GM11168 (cell line): ENCODE results near the gene SUPT5H.
"Not testable (repeated sequence)": the region's sequence is repeated elsewhere in the genome, so short reads cannot be mapped to it uniquely, and the experiment has no call there.

Experiments used
- in situ Hi-C: fragments of 300-500 bp; cut with MboI; formaldehyde crosslinking; loops from one replicate; pipeline ENCODE4 v1.12.0; 2022; ENCODE audit warnings: low sequenced_read_pairs; ENCODE audit not compliant: unreplicated experiment

SUPT5H gene

DNA sequence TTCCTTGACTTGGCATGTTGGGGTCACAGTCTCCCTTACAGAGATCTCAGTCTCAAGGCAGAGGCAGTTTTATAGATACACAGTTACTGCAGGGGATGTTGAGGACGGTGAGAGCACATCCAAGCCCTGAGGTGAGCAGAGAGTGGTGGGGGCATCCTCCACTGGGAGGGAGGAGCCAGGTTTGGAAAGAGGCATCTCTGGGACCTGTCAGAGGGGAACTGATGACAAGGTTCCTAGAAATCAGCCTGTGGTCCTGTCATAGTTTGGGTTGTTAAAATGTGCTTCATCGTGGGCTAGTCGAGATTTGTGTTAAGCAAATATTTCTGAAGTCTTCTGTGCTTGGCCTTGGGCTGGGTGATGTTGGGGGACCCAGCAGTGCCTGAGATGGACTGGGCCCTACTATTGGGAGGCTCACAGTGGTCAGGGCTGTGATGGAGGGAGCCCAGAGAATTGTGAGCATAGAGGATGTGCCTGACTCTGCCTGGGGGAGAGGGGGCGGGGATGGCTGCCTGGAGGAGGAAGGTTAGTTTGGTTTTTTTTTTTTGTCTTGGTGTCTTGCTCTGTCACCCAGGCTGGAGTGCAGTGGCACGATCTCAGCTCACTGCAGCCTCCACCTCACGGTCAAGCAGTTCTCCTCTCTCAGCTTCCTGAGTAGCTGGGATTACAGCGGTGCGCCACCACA, 3.9 kb downstream of the SUPT5H start:
- in situ Hi-C loops, result no loop called here

GRCh38 chr19:39451257-39451656, 5.9 kb downstream of the SUPT5H start:
- in situ Hi-C loops, result not testable (repeated sequence)

- in situ Hi-C loops, result no loop called here
These were observed 18.0 kb downstream of the SUPT5H start for GRCh38 chr19:39463403-39463802.

DNA sequence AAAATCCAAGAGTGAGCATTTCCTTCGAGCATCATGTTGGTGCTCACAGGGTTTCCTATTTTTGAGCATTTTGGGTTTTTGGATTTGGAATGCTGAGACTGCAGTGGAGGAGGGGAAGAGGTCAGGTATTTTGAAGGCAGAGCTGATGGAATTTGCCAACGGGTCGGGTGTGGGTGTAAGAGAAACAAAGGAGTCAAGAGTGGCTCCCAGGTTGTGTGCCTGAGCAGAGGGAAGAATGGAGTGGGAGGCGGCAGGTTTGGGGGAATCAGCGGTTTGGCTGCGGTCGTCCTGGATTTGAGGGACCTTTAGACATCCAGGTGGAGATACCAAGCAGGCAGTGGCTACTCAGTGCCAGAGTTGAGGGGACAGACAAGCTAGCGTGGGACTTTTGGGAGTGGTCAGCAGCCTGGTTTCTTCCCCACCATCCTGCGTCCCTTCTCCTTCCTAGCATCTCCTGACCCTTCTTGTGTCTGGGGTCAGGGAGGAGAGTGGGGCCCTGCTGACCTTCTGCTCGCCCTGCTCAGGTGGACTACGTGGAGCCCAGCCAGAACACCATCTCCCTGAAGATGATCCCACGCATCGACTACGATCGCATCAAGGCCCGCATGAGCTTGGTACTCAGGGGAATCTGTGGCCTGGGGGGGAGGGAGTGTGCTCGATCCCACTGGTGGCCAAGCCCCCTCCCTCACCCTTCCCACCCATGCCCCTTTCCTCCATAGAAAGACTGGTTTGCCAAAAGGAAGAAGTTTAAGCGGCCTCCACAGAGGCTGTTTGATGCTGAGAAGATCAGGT, 20.8 kb downstream of the SUPT5H start:
- in situ Hi-C loops, result no loop called here

GRCh38 chr19:39467941-39468340, 22.6 kb downstream of the SUPT5H start:
- in situ Hi-C loops, result no loop called here

GRCh38 chr19:39469036-39469435, 23.7 kb downstream of the SUPT5H start:
- in situ Hi-C loops, result no loop called here

DNA sequence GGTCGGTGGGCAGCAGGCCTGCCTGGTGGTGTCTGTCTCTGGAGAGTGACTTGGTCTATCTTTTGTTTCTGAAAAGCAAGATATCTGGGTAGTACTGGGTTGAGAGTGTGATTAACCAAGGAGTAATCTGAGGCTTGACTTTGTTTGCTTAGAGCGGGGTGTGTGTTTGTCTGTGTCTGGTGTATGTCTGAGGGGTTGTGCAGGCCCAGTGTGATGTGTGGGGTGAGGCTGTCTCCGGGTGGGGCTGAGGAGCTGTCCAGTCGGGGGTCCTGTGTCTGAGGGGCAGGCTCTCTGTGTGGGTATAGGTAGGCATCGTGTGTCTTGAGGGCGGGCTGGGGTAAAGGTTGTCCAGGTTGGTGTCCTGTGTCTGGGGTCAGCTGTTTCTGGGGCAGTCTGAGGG, 24.2 kb downstream of the SUPT5H start:
- in situ Hi-C loops, result no loop called here

- in situ Hi-C loops, result no loop called here
These were observed 25.4 kb downstream of the SUPT5H start for GRCh38 chr19:39470724-39471339.

DNA sequence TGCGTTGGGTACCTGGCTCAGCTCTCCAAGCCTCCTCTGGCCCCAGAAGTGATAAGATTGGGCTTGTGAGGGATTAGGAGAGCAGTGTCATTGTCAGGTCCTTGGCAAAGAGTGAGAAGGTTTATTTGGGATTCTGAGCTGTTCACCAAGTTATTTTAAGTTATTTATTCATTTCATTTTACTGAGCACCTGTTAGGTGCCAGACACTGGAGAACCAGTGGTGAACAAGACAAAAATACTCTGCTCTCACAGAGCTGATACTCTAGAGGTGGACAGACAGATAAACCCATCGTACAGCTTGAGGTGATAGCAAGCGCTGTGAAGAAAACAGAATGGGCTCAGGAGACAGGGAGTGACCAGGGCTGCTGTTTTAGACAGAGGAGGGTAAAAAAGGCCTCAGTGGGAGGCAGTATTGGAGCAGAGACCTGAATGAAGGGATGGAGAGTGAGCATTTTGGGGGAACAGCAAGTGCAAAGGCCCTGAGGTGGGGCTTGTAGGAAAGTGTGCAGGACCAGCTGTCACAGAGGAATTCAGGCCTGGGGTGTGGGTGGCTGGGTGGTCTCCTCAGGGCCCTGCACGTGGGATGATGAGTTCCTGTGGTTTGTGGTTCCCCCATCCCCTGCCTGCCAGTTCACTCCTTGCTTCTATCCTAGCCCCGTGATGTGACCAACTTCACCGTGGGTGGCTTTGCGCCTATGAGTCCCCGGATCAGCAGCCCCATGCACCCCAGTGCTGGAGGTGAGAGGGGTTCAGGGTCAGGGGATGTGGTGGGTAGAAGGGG, 26.6 kb downstream of the SUPT5H start:
- in situ Hi-C loops, result no loop called here

DNA sequence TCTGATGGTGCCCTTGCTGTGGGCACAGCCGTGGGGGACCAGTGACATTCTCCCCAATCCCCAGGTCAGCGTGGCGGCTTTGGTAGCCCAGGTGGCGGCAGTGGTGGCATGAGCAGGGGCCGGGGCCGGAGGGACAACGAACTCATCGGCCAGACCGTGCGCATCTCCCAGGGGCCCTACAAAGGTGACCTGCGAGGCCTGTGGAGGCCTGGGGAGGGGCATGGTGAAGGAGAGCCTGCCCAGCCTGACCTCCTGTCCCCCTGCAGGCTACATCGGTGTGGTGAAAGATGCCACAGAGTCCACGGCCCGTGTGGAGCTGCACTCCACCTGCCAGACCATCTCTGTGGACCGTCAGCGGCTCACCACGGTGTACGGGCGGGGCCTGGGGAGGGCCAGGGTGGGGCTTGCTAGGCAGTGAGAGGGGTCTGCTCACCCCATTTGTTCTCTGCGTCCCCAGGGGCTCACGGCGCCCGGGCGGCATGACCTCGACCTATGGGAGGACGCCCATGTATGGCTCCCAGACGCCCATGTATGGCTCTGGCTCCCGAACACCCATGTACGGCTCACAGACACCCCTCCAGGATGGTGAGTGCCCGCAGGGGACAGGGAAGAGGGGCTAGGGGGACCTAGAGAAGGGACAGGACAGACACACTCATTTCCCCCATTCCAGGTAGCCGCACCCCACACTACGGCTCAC, 27.5 kb downstream of the SUPT5H start:
- in situ Hi-C loops, result no loop called here

- in situ Hi-C loops, result no loop called here
These were observed 28.1 kb downstream of the SUPT5H start for GRCh38 chr19:39473443-39473960.

DNA sequence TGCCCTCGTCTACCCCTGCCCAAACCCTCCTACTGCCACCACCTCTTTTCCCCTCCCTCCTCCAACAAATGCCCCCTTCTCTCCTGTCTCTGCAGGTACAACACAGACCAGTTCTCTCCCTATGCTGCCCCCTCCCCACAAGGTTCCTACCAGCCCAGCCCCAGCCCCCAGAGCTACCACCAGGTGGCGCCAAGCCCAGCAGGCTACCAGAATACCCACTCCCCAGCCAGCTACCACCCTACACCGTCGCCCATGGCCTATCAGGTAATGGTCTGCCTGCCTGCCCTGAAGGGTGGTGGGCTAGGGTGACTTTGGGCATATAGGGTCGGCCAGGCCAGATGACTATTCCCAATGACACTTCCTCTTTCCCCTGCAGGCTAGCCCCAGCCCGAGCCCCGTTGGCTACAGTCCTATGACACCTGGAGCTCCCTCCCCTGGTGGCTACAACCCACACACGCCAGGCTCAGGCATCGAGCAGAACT, 28.8 kb downstream of the SUPT5H start:
- in situ Hi-C loops, result no loop called here

DNA sequence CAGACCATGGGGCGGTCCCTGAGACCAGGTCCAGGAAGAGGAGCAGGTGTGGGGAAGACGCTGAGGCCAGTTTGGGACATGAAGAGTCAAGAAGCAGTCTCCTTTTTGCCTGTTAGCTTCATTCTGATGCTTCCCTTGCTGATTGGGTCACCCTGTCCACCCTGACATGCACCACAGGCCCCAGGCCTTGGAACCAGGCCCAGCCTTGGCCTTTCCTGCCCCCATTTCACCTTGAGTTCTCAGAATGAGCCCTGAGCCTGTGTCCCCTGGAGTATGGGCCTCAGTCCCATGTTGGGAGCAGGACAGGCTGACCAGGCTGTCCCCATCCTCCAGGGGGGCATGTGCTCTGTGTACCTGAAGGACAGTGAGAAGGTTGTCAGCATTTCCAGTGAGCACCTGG, 30.4 kb downstream of the SUPT5H start:
- in situ Hi-C loops, result no loop called here

DNA sequence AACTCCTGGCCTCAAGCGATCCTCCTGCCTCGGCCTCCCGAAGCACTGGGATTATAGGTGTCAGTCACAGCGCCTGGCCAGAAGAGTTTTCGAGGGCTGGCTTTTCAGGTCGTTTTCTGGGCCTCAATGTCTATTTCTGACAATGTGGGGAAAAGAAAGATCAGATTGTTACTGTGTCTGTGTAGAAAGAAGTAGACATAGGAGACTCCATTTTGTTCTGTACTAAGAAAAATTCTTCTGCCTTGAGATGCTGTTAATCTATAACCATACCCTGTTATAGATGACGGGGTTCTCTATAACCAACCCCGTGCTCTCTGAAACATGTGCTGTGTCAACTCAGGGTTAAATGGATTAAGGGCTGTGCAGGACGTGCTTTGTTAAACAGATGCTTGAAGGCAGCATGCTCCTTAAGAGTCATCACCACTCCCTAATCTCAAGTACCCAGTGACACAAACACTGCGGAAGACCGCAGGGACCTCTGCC, 34.0 kb downstream of the SUPT5H start:
- in situ Hi-C loops, result not testable (repeated sequence)

GRCh38 chr19:39479916-39480315, 34.5 kb downstream of the SUPT5H start:
- in situ Hi-C loops, result no loop called here

DNA sequence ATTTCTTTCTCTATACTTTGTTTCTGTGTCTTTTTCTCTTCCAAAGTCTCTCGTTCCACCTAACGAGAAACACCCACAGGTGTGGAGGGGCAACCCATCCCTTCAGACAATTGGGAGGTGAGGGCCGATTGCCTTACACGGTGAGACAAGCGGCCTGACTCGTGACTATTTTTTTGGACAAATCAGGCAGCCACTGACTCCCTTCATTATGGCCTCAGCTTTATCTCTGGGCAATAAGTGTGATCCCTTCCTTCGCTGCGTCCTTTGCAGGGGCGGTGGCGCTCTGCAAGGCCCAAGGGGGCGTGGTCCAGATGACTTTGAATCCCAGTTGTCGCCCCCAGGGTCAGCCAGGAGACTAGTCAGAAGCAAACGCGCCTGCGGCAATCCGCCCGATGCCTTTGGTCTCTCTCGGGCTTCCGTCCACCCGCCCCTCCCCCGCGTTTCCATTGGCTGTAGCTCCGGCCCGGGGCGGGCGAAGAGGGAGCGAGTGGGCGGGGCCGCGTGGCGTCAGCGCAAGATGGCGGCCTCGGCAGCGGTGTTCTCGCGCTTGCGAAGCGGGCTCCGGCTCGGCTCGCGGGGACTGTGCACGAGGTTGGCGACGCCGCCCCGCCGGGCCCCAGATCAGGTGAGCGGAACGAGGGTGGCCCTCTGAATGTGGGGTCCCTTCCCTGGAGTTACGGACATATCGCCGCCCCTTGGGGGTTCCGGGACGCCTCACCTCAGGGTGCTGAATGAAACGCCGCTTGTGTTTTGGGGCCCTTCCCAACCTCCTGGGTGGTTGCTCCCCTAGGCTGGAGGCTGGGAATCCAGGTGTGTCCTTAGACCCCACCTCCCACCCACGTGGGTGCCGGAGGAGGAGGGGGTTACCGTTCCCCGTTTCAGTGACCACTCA, 35.2 kb downstream of the SUPT5H start, which contains the start of gene TIMM50:
TIMM50 (plus strand) TSS at position 502 of the 892 bp plus-strand sequence; CDS start at position 518, 16 bp downstream.
- in situ Hi-C loops, result no loop called here

GRCh38 chr19:39481229-39481545, 35.8 kb downstream of the SUPT5H start:
- in situ Hi-C loops, result no loop called here

DNA sequence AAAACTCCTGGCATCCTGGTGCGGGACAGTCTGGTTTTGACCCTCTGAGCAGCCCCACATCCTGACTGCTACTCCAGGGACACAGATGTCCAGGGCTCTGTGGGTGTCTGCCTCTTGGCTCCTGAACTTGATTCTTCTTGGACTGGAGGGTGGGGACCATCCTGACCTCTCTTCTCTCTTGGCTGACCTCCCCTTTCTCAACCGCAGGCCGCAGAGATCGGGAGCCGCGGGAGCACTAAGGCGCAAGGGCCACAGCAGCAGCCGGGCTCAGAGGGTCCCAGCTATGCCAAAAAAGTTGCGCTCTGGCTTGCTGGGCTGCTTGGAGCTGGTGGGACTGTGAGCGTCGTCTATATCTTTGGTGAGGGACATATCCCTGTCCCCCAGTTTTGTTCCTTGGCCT, 36.3 kb downstream of the SUPT5H start:
- in situ Hi-C loops, result no loop called here

DNA sequence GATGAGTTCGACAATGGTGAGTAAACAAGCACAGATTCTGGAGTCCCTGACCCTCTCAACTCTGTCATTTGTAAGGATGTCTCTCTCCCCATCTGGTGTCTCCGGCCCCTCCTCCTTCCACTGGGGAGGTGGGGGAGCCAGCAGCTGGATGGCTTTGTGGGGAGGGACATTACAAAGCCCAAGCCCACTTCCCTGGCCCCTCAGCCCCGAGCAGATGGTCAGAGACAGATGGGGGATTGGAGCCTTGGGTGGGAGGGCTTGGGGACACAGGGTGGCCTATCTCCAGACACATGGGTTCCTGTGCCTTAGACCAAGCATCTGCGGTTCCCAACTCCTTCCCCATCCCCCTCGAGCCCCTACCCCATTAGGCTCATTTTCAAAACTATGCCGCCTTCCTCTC, 37.8 kb downstream of the SUPT5H start:
- in situ Hi-C loops, result no loop called here
